HG02588 (cell line): Measurements from ENCODE around the gene ABHD2.

Experiments
- ATAC-seq: cut with Tn5 transposase; IDR thresholded peaks from one replicate; pipeline ENCODE4 v1.9.1; 2021; ENCODE audit warnings: mild to moderate bottlenecking, moderate library complexity; ENCODE audit not compliant: unreplicated experiment

ABHD2 gene

DNA sequence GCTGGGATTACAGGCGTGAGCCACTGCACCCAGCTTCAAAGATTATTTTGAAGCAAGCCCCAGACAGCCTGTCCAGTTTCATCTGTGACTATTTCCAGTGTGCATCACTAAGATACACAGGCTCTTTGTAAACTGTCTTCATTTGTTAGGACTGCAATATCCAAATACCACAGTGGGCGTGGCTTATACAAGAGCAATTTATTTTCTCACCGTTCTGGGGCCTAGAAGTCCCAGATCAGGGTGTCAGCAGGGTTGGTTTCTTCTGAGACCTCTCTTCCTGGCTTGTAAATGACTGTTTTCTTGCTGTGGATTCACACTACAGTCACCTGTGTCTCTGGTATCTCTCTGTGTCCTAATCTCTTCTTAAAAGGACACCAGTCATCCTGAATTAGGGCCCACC is 73.4 kb downstream of the ABHD2 start:
- no peak for ATAC-seq

DNA sequence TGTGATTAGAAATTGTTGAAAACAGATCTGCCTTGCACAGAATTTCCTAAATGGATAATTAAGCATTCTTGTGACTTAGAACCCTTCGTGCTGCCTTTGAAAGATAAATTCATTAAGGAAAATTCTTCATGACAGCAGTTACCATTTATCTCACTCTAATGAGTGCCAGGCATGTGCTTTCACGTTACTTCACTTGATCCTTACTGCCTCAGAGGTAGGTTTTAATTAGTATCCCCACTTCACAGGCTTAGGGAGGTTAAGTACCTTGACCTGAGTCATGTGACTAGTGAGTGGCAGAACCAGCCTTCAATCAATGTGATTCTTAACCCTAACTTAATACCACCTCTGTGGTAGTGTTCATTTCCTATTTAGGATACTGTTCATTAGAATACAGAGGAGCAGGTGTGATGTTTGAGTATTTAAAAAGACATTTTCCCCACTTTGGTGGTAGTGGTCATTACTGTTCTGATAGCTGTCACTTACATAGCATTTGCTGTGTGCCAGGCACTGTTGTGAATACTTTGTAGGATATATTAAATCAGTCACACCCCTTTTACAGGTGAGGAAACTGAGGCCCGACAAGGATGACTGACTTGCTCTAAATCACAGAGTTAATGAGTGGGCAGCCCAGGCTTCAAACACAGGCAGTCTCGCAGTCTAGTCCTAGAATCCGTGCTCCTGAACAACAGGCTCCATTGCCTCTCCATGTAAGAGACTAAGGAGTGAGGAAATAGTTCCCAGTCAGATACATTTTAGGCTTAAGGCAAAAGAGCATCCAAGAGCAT is 75.2 kb downstream of the ABHD2 start:
- no peak for ATAC-seq

DNA sequence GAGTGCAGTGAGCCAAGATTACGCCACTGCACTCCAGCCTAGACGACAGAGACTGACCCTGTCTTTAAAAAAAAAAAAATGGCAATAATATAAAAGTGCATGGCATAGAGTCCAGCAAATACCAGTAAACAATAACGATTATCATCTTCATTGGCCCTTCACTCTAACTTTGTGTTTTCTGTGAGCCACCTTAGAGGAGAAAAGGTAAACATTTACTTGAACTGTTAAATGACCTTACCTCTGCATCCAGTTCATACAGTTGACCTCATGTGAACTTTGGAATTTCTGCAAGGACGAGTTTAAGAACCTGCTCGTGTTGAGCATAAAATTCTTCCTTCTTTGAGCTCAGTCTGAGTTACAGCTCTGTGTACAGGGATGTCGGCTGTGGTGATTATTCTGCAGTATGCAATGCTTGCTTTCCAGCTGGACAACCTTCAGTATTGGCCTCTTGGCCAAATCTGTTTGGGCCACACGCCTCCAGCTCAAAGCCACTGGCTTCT is 76.5 kb downstream of the ABHD2 start:
- no peak for ATAC-seq

DNA sequence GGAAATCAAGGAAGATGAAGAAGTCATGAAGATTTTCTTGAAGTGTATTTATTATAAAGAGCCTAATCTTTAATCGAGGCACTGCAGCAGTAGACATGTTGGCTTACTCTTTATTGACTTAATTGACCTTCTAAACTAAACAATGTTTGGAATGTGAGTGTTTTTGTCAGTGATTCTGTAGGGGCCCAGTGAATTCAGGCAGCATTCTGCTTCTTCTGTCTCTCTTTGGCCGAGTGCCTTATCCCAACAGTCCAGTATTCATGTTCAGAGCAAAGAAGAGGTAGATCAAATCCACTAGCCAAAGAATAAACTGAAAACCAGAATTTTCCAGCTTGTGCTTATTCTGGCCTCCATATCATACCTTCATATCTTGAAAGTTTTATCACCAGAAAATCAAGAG is 77.4 kb downstream of the ABHD2 start:
- no peak for ATAC-seq

DNA sequence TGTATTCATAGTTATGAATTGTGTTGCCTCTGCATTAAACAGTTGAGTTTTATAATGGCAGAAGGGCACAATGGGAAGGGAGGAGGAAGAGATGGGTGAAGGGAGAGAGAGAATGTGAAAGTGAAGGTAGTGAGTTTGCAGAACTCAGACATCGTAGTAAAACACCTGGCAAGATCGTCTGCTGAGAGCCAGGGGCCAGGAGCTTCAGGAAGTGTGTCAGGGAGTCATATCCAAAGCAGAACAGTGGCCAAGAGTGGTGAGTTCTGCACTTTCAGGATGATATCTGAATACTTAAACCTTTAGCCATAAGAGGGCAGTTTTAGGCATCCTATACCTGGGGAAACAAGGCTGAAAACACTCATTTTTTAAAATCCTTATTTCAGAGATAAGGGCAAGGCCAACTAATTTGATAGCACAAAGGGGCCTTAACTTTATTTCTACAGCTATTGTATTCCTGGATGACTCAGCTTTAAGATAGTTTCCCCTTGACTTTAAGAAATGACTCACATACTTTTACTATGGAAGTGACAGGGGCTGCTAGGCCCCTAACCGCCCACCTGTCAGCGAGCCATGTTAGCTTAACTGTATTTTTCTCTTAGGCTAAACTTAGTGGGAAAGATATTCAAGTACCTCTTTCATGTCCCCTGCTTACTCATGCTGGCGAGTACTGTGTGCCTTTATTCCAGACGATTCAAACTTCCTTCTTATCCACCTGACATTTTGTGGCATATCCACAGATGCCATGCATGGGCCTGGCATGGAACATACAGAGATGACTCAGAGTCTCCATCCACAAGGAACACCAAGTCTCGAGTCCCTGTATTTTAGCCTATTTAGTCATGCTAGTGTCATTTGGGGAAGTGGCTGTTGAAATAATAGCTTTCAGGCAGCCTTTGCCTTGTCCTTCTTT is 79.3 kb downstream of the ABHD2 start:
- ATAC-seq = peak; percentile 74

DNA sequence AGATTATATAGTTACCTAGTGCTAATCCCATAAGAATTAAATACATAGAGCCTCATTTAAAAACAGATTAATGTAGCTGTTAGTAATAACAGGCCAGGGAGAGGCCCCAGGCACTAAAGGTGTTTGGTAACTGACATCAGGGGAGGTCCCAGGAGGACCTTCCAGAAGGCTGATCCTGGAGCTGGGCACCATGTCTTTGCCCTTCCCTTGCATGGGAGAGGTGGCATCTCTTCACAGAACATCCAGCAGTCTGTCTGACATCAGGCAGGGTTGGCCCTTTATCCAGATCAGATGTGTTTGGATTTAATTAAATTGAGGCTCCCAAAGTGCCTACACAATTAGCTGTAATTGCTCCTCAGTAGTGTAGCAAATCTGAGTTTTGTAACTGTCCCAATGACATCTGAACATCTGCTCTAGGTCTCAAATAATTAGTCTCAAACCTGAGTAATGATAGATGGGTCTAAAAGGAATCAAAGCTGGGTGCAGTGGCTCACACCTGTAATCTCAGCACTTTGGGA is 80.1 kb downstream of the ABHD2 start:
- ATAC-seq = no peak

DNA sequence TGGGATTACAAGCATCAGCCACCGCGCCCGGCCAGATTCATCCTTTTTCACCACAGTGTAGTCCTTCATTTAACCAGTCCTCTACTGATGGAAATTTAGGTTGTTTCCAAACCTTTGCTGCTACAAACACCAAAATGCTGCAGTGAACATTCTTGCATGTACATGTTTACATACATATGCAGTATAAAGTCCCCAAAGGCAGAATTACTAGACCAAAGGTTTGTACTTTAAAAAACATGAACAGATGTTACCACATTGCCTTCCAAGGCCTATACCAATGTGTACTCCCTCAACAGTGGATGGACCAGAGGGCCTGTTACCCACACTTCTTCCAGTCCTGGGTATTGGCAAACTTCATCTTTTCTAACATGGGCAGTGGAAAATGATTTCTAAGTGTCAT is 82.1 kb downstream of the ABHD2 start:
- no peak for ATAC-seq

DNA sequence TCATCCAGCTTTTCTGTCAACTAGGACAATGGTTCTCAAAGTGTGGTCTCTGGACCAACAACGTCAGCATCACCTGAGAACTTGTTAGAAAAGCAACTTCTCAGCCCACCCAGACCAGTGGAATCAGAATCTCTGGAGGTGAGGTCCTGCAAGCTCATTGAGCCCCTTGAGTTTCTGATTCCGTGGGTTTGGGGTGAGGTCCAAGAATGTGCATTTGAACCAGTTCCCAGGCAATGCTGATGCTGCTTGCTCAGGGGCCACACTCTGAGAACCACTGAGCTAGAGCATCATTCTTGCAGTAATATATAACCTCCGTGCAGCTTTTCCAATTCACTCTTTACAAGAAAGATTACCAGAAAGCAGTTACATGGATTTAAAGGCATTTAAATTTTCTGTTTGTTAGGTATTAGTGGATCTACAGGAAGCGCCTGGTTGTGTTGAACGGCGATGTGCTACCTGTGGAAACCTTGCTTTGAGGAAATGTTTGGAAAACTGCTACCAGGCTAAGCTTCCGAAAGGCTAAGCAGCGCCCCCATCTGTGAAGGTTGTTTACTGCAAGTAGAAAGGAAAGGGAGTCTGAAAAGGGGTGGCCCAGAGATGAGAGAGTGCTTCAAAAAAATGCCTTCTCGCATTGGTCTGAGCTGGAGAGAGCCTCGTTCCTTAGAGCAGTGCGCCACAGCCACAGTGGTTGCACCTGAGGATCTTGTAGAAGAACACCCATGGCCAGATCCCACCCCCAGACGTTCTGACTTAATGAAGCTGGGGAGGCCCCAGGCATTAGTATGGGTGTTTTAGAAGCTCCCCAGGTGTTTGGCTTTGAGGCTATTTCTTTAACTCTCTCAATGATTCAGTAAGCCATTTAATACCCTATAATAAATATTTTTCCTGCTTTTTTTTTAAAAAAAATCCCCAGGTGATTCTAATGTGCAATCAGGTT is 83.1 kb downstream of the ABHD2 start:
- ATAC-seq = no peak

DNA sequence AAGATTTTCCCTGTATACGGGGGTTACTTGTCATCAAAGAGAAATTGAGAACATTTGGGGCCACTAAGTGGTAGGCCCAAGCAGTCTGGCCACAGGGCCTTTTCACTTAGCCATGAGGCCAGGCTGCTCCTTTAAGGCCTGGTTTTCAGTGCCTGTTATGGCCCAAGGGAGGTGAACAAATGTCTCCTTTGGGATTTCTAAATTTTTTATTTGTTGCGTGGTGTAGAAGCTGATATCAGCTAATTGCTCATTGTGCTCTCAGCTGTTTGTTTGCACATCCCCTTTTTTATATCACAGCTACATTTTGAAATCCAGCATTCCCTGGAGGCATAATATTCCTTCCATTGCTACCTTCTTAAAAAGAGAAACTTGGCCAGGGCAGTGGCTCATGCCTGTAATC is 84.7 kb downstream of the ABHD2 start:
- ATAC-seq = no peak

DNA sequence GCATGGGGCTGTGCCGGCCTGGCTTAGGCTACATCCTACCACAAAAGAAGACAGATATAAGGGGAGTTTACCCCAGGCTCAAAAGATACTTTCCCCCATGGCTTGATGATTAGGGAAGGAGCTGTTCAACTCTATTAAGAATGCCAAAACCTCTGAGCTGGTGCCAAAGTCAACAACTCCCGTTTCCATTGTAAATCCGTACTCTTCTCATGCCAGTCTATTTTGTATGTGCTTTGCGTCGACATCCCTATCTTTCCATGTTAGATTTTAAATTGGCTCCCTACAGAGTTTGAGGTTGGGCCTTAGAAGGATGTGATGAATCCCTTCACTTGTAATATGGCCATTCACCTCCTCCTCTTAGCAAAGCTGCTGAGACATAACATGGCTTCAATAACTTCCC is 86.2 kb downstream of the ABHD2 start:
- no peak for ATAC-seq

DNA sequence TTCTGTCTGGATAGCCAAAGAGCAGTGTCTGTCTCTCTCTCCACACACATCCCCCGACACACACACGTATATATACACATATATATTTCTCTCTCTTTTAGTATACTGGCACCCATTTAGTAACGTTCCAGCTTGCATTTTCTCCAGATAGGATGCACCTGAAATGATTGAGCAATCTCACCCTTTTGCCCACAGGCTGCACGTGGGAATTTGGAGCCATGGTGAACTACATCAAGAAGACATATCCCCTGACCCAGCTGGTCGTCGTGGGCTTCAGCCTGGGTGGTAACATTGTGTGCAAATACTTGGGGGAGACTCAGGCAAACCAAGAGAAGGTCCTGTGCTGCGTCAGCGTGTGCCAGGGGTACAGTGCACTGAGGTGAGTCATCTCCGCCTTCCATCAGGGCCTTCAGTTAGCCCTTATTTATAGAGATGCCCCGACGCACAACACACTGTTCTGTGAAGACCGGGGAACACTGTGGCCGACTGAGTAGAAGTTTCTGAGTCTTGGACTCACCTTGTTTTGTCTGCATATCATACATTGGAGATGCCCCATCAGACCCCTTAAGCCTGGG is 87.4 kb downstream of the ABHD2 start:
- no peak for ATAC-seq

DNA sequence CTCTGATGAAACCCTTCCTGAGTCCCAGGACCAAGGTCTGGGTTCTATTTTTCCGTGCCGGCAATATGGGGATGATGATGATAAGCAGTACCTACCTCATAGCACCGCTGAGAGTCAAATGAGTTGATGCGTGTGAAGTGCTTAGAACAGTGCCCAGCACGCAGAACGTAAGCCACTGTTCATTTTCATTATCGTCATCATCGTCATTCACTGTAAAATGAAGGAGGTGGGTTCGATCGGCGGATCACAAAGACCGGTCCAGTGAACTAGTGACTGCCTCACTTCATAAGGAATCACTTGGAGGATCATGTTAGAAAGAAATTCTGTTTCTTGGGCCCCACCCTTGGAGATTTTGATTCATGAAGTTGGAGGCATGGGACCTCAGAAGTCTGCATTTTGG is 88.9 kb downstream of the ABHD2 start:
- ATAC-seq = no peak

DNA sequence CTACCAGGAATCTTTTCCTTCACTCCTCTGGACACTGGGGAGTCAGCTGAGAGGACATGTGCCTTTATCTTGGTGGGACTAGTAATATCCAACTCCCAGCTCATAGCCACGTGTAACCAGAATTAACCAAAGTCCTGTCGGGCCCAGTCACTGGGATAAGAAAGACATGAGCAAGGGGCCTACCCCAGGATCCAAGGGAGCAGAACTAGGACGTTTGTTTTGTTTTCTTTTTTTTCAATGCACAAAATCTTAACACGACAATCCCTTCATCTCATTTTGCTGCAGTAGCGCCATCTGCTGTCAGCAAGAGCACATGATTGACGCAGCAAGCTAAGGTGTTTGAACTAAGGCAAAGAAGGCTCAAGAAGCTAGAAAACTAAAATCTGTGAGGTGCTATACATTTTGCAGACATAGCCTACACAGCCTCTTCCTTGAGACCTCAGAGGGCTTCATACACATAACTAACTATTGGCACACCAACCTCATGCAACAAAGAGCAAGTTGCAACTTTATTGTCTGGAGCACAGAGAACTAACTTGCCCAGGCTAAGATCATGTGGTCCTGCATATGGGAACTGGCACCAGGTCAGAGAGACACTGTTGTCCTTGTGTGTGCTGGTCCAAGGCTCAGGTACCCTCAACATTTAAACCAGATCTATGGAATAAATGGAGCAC is 89.5 kb downstream of the ABHD2 start:
- ATAC-seq = no peak

DNA sequence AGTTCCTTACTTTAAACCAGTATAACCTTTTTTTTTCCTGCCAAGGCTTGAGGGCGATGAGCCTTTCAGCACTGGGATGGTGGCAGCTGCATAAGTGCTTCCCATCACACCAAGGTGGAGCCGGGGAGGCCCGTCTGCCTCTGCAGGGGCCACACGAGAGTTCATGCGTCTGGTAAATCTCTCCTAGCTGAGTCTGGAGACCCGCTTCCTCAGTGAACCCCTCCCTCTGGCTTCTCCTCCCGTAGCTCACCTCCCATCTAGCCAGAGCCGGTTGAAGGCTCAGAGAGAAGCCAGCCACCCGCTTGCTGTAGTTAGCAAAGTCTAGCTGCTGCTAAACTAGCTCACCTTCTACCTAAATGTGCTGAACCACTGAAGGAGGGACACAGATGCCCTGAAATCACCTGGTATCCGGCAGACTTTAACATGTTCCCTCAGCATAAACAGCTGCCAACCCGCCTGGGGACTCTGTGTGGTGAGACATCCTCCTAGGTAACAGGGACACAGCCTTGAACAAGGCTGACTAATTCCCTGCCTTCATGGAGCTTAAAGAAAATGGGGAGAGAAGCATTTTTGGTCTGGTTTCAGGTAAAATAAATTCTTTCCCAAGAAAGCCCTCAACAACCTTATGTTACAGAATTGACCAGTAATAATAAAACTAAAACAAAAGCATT is 90.2 kb downstream of the ABHD2 start:
- ATAC-seq = no peak

DNA sequence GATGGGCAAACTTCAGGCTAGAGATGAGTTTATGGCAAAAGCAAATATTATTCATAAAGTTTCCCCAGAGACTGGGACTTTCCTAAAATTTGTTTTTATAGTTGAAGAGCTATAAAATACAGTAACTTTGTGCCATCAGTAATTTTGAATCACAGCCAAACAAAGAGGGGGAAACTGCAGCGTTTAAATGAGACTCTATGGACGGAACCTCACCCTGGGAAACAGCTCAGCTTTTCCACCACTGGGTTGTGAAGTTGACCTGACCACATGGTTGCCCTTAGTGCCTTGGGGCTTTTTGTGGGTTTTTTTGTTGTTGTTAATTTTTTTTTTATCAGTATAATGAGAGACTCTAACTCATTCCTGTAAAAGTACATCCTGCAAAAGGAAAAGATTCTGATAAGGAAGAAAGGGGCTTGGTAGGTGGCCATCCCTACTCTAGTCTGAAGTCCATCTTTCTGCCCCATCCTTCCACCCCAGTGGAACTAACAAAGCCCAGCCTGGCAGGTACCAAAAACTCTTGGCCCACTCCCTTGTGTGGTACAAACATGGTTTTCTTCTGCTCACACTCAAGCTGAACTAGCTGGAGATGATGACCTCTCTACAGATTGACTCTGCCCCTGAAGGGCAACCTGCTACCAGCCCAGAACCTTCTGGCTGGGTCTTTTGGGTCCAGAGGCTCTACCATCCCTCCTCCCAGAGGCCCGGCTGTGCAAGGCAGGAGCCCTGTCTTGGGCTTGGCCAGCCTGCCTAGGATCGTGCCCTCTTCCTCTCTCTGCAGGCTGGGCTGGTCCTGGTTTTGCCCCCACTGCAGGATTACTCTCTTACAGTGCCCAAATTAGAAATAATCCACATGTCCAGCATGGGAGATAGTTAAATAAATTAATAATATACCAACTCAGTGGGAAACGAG is 92.0 kb downstream of the ABHD2 start:
- ATAC-seq = no peak

DNA sequence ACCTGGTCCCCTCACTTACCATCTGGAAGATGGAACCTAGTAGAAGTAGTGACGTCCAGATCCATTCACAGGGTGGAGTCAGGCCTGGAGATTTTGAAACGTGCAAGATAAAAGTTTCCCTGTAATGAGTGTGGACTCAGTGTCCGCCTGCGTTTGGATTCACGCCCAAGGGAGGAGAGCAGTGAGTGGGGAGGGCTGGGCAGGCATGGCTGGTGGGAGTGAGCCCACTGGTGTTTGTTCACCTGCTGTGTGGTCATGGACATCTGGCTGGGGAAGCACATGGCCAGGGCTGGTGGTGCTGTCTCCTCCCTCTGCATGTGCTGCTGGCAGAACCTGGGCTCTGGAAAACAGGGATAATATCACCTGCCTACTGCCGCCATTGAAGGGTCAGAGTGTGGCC is 96.1 kb downstream of the ABHD2 start:
- ATAC-seq = no peak

DNA sequence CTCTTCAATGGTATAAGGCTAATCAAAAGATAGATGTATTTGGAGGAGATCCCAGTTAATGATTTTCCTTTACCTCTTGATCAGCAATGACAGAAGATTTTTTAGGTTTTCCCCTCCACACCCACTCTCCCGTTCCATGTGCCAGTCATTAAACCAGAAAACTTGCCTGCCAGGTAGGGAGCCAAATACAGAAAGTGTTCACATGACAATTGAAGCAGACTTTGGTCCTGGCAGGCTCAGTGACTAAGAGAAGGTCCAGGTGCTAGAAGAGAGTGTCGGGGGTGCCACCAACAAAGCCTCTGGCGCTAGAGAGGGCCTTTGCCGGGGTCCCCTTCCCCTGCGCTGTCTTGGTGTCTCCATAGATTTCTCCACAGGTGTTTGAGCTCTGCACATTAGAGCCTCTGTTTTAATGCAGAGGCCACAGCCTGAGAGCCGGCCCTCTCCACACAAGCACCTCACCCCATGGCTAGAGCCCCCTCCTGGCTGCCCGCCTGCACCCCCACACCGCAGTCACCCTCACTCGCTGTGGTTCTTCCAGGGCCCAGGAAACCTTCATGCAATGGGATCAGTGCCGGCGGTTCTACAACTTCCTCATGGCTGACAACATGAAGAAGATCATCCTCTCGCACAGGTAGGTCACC is 96.8 kb downstream of the ABHD2 start:
- no peak for ATAC-seq

DNA sequence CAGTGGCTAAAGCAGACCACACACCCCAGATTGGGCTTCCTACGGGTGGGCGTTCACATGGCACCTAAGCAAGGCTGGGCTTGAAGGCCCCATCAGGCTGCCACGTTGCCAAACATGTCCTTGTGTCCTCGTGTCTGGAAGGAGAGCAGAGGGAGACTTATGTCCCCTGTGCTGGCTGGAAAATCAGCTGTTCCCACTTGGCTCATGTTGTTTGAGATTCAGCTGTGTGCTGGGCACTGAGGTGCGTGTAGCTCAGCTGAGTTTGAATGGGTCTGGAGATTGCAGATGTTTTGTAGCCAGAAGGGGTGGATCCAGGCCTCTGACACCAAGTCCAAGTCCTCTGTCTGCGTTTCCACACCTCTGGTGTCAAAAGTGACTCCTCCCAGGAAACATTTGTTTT is 98.5 kb downstream of the ABHD2 start:
- no peak for ATAC-seq
